Measurements from ENCODE around the gene FAM124A. TPM values are rescaled to one million over a fixed set of nuclear protein-coding genes. Genes with fewer than 3 reads are reported as not detected.

Gene FAM124A
- total RNA-seq, 2 donors from 2014 or later, result 0.89 to 3.1 TPM

GRCh38 chr13:51235756-51236490 is 13.7 kb downstream of the FAM124A start:
- no peak for DNase-seq
- ATAC-seq, result no peak
- intact Hi-C loops (cut with DNase I, micrococcal nuclease), result no loop called here

- ATAC-seq (no peak), DNase-seq (no peak)
- intact Hi-C loops (cut with DNase I, micrococcal nuclease), result no loop called here
Measured at GRCh38 chr13:51236491-51236792, 14.2 kb downstream of the FAM124A start.

GRCh38 chr13:51237386-51237785 is 15.2 kb downstream of the FAM124A start:
- intact Hi-C loops (cut with DNase I, micrococcal nuclease), result no loop called here
- ATAC-seq, result no peak
- no peak for DNase-seq

GRCh38 chr13:51237887-51238286 is 15.7 kb downstream of the FAM124A start:
- DNase-seq, result no peak
- no peak for ATAC-seq
- intact Hi-C loops (cut with DNase I, micrococcal nuclease), result no loop called here

- DNase-seq (no peak), ATAC-seq (no peak)
- intact Hi-C loops (cut with DNase I, micrococcal nuclease), result no loop called here
Measured at GRCh38 chr13:51240178-51240577, 18.0 kb downstream of the FAM124A start.

GRCh38 chr13:51240958-51241357 is 18.8 kb downstream of the FAM124A start:
- ATAC-seq (no peak), DNase-seq (no peak)
- intact Hi-C loops (cut with DNase I, micrococcal nuclease), result no loop called here

- DNase-seq, result no peak
- intact Hi-C loops (cut with DNase I, micrococcal nuclease), result no loop called here
- no peak for ATAC-seq
Measured at GRCh38 chr13:51241720-51242119, 19.5 kb downstream of the FAM124A start.

GRCh38 chr13:51243227-51243626 is 21.0 kb downstream of the FAM124A start:
- ATAC-seq (no peak), DNase-seq (no peak)
- intact Hi-C loops (cut with DNase I, micrococcal nuclease), result no loop called here

GRCh38 chr13:51243832-51244231 is 21.6 kb downstream of the FAM124A start:
- DNase-seq, result no peak
- no peak for ATAC-seq

GRCh38 chr13:51244637-51245405 is 22.6 kb downstream of the FAM124A start:
- intact Hi-C loops (cut with DNase I, micrococcal nuclease), result no loop called here
- DNase-seq (no peak), ATAC-seq (no peak)

More at GRCh38 chr13:51243832-51244231, 21.6 kb downstream of the FAM124A start:
- intact Hi-C loops (cut with DNase I, micrococcal nuclease), result no loop called here

GRCh38 chr13:51245583-51245982 is 23.4 kb downstream of the FAM124A start:
- DNase-seq, result no peak
- no peak for ATAC-seq
- intact Hi-C loops (cut with DNase I, micrococcal nuclease), result no loop called here

- ATAC-seq (no peak), DNase-seq (no peak)
- intact Hi-C loops (cut with DNase I, micrococcal nuclease), result no loop called here
Measured at GRCh38 chr13:51246025-51246417, 23.8 kb downstream of the FAM124A start.

- ATAC-seq (no peak), DNase-seq (no peak)
- intact Hi-C loops (cut with DNase I, micrococcal nuclease), result no loop called here
Measured at GRCh38 chr13:51246418-51247277, 24.4 kb downstream of the FAM124A start.

- no peak for ATAC-seq
- intact Hi-C loops (cut with DNase I, micrococcal nuclease), result no loop called here
- DNase-seq, result no peak
Measured at GRCh38 chr13:51249255-51249654, 27.1 kb downstream of the FAM124A start.

GRCh38 chr13:51249770-51250741 is 27.9 kb downstream of the FAM124A start:
- DNase-seq (no peak), ATAC-seq (no peak)
- intact Hi-C loops (cut with DNase I, micrococcal nuclease), result no loop called here

- DNase-seq (no peak), ATAC-seq (no peak)
- intact Hi-C loops (cut with DNase I, micrococcal nuclease), result no loop called here
Measured at GRCh38 chr13:51251480-51251879, 29.3 kb downstream of the FAM124A start.

- intact Hi-C loops (cut with DNase I, micrococcal nuclease), result no loop called here
- ATAC-seq, result no peak
- DNase-seq, result no peak
Measured at GRCh38 chr13:51252954-51253532, 30.8 kb downstream of the FAM124A start.

GRCh38 chr13:51255556-51255955 is 33.4 kb downstream of the FAM124A start:
- ATAC-seq (no peak), DNase-seq (no peak)
- intact Hi-C loops (cut with DNase I, micrococcal nuclease), result no loop called here
